HG03060 (cell line): ENCODE results near the gene ROR1.

Experiments used
- ATAC-seq: cut with Tn5 transposase; IDR thresholded peaks from one replicate; pipeline ENCODE4 v1.9.1; 2021; ENCODE audit warnings: low read depth, moderate number of reproducible peaks; ENCODE audit not compliant: unreplicated experiment

ROR1 gene

GRCh38 chr1:63875636-63876035, 101.8 kb downstream of the ROR1 start:
- ATAC-seq = no peak

- ATAC-seq = no peak
Observed at GRCh38 chr1:63877021-63877767, 103.4 kb downstream of the ROR1 start.

- no peak for ATAC-seq
Observed at GRCh38 chr1:63877816-63878215, 104.0 kb downstream of the ROR1 start.

GRCh38 chr1:63878932-63879331, 105.1 kb downstream of the ROR1 start:
- ATAC-seq = no peak

- no peak for ATAC-seq
Observed at GRCh38 chr1:63880958-63881576, 107.2 kb downstream of the ROR1 start.

GRCh38 chr1:63882048-63882704, 108.4 kb downstream of the ROR1 start:
- no peak for ATAC-seq

GRCh38 chr1:63883494-63884235, 109.8 kb downstream of the ROR1 start:
- ATAC-seq = no peak

- ATAC-seq = no peak
Observed at GRCh38 chr1:63884486-63884885, 110.7 kb downstream of the ROR1 start.

GRCh38 chr1:63885899-63886298, 112.1 kb downstream of the ROR1 start:
- no peak for ATAC-seq

GRCh38 chr1:63886340-63886739, 112.5 kb downstream of the ROR1 start:
- no peak for ATAC-seq

GRCh38 chr1:63887809-63888208, 114.0 kb downstream of the ROR1 start:
- ATAC-seq = no peak

- ATAC-seq = no peak
Observed at GRCh38 chr1:63888984-63889383, 115.2 kb downstream of the ROR1 start.

- ATAC-seq = no peak
Observed at GRCh38 chr1:63890468-63890867, 116.7 kb downstream of the ROR1 start.

- ATAC-seq = no peak
Observed at GRCh38 chr1:63891060-63891690, 117.4 kb downstream of the ROR1 start.

GRCh38 chr1:63892632-63893395, 119.0 kb downstream of the ROR1 start:
- ATAC-seq = peak; percentile 98

GRCh38 chr1:63893976-63894375, 120.2 kb downstream of the ROR1 start:
- no peak for ATAC-seq

GRCh38 chr1:63894627-63895265, 120.9 kb downstream of the ROR1 start:
- ATAC-seq = no peak

GRCh38 chr1:63896755-63897154, 122.9 kb downstream of the ROR1 start:
- no peak for ATAC-seq

- ATAC-seq = no peak
Observed at GRCh38 chr1:63898428-63899196, 124.8 kb downstream of the ROR1 start.
